Neural cell (in vitro differentiated cells): Measurements from ENCODE around the gene CHRNB4.

Source experiments
- EP300 ChIP-seq: fragments of 450-650 bp; conservative IDR thresholded peaks from 2 replicates; pipeline ENCODE4 v1.6.1; 2014; ENCODE audit warnings: antibody characterized with exemption, mild to moderate bottlenecking, moderate library complexity; ENCODE audit not compliant: poor library complexity, severe bottlenecking
- EZH2 ChIP-seq: fragments of 200-600, 300-800 bp; shearing (Covaris generic), sonication (generic); IDR thresholded peaks from 2 replicates; pipeline ENCODE4 v1.6.1; 2014; ENCODE audit warnings: antibody characterized with exemption, low read length, borderline replicate concordance, mild to moderate bottlenecking; ENCODE audit not compliant: insufficient read depth, poor library complexity, severe bottlenecking
- MXI1 ChIP-seq: fragments of 450-650 bp; conservative IDR thresholded peaks from 2 replicates; pipeline ENCODE4 v1.6.1; 2014; ENCODE audit warnings: antibody characterized with exemption, mild to moderate bottlenecking; ENCODE audit not compliant: poor library complexity, severe bottlenecking
- POLR2AphosphoS5 ChIP-seq: IDR thresholded peaks from 2 replicates; pipeline ENCODE4 v1.6.1; 2012
- RAD21 ChIP-seq: fragments of 450-650 bp; conservative IDR thresholded peaks from 2 replicates; pipeline ENCODE4 v1.6.1; 2014; ENCODE audit warnings: antibody characterized with exemption, mild to moderate bottlenecking, moderate library complexity
- SMC3 ChIP-seq: fragments of 450-650 bp; conservative IDR thresholded peaks from 2 replicates; pipeline ENCODE4 v1.6.1; 2014; ENCODE audit warnings: antibody characterized with exemption, mild to moderate bottlenecking, moderate library complexity; ENCODE audit not compliant: poor library complexity
- TF ChIP-seq, protein P1 (sequence below): fragments of 450-650 bp; IDR thresholded peaks from 2 replicates; pipeline ENCODE4 v1.5.1; 2014; ENCODE audit warnings: antibody characterized with exemption, mild to moderate bottlenecking, moderate library complexity; ENCODE audit not compliant: poor library complexity, severe bottlenecking
- TF ChIP-seq, protein P2 (sequence below): IDR thresholded peaks from 2 replicates; pipeline ENCODE4 v1.6.1; 2012; ENCODE audit warnings: borderline replicate concordance

DNA sequence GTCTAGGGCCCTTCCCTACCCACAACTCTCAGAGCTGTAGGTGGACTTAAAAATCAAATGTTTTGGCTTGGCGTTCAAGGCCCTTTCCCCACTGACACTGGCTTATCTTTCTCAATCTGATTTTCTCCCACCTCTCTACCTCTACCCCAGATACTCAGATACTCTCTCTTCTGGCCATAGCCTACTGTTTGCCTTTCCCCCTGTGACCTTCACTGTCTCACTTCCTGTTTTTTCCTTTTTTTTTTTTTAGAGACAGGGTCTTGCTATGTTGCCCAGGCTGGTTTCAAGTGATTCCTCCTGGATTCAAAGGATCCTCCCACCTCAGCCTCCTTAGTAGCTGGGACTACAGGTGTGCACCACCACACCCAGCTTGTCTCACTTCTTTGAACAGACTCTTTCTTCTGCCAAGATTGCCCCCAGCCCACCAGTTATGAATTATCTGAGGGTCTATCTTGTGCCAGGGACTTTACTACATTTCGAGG is 4.6 kb downstream of the CHRNB4 start:
- no peak for TF ChIP-seq EZH2
- TF ChIP-seq POLR2AphosphoS5, result no peak
- TF ChIP-seq, protein P1, sequence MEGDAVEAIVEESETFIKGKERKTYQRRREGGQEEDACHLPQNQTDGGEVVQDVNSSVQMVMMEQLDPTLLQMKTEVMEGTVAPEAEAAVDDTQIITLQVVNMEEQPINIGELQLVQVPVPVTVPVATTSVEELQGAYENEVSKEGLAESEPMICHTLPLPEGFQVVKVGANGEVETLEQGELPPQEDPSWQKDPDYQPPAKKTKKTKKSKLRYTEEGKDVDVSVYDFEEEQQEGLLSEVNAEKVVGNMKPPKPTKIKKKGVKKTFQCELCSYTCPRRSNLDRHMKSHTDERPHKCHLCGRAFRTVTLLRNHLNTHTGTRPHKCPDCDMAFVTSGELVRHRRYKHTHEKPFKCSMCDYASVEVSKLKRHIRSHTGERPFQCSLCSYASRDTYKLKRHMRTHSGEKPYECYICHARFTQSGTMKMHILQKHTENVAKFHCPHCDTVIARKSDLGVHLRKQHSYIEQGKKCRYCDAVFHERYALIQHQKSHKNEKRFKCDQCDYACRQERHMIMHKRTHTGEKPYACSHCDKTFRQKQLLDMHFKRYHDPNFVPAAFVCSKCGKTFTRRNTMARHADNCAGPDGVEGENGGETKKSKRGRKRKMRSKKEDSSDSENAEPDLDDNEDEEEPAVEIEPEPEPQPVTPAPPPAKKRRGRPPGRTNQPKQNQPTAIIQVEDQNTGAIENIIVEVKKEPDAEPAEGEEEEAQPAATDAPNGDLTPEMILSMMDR, result no peak
- no peak for TF ChIP-seq MXI1
- no peak for TF ChIP-seq RAD21
- TF ChIP-seq, protein P2, sequence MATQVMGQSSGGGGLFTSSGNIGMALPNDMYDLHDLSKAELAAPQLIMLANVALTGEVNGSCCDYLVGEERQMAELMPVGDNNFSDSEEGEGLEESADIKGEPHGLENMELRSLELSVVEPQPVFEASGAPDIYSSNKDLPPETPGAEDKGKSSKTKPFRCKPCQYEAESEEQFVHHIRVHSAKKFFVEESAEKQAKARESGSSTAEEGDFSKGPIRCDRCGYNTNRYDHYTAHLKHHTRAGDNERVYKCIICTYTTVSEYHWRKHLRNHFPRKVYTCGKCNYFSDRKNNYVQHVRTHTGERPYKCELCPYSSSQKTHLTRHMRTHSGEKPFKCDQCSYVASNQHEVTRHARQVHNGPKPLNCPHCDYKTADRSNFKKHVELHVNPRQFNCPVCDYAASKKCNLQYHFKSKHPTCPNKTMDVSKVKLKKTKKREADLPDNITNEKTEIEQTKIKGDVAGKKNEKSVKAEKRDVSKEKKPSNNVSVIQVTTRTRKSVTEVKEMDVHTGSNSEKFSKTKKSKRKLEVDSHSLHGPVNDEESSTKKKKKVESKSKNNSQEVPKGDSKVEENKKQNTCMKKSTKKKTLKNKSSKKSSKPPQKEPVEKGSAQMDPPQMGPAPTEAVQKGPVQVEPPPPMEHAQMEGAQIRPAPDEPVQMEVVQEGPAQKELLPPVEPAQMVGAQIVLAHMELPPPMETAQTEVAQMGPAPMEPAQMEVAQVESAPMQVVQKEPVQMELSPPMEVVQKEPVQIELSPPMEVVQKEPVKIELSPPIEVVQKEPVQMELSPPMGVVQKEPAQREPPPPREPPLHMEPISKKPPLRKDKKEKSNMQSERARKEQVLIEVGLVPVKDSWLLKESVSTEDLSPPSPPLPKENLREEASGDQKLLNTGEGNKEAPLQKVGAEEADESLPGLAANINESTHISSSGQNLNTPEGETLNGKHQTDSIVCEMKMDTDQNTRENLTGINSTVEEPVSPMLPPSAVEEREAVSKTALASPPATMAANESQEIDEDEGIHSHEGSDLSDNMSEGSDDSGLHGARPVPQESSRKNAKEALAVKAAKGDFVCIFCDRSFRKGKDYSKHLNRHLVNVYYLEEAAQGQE, result no peak
- TF ChIP-seq SMC3, result no peak
- no peak for TF ChIP-seq EP300
